CD4-positive, alpha-beta T cell treated with Interleukin-17A for 1 hour (primary cell): Measurements from ENCODE around the gene TMEM151A.
A peak's percentile ranks its signal among the peaks of the same experiment; 100 is the strongest.
"Not testable (repeated sequence)": the region's sequence is repeated elsewhere in the genome, so short reads cannot be mapped to it uniquely, and the experiment has no call there.

ENCODE experiments used
- DNase-seq: peaks from one replicate; pipeline ENCODE4 v3.0.0-alpha.2; 2020

TMEM151A gene

DNA sequence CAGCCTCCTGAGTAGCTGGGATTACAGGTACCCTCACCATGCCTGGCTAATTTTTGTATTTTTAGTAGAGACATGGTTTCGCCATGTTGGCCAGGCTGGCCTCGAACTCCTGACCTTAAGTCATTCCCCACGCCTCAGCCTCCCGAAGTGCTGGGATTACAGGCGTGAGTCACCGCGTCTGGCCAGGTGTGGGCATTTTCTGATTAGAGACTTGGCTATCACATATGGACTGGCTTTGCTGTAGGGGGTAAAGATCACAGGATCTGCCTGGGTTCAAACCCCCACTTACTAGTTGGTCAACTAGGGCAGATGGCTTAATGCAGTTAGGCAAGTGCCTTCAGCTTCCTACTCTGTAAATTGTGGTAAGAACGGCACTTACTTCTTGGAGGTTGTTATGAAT is 18.6 kb downstream of the TMEM151A start:
- no peak for DNase-seq

DNA sequence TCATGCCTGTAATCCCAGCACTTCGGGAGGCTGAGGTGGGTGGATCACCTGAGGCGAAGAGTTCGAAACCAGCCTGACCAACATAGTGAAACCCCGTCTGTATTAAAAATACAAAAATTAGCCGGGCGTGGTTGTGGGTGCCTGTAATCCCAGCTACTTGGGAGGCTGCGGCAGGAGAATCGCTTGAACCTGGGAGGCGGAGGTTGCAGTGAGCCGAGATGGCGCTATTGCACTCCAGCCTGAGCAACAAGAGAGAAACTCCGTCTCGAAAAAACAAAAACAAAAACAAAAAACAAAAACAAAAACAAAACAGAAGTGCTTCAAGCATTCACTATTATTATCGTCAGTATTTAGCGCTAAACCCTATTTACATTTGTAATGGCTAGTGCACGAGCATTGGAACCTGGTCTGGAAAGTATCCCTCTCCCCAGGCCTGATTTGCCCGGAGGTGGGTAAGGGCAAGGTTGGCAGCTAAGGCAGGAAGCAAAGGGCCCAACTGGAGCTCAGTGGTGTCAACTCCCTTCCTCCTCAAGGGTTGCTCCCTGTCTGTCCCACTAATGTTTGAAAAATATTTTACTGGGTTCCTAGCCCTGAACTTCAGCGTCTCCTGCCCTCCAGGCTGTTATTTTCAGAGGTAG is 19.2 kb downstream of the TMEM151A start:
- not testable (repeated sequence) for DNase-seq

DNA sequence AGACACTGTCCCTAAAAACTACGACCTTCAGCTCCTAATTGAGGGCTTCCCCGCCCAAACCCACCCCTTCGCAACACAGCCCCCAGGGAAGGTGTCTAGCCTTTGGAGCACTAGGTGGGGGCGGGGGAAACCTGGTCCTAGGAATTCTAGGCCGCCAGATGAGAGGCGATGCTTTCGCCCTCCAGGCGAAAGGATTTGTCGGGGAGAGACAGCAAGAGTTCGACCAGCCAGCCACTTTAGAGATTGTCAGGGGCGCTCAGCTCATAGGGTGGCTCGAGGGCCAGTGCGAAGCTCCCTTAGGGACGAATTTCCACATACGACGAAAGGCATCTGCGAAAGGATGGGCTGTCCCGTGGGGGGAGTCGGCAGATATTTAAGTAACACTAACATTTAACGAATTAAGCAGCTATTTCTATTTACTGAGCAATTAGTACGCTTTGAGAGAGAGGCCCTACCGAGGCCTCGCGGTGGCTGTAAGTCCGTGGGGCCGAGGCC is 19.8 kb downstream of the TMEM151A start:
- no peak for DNase-seq

DNA sequence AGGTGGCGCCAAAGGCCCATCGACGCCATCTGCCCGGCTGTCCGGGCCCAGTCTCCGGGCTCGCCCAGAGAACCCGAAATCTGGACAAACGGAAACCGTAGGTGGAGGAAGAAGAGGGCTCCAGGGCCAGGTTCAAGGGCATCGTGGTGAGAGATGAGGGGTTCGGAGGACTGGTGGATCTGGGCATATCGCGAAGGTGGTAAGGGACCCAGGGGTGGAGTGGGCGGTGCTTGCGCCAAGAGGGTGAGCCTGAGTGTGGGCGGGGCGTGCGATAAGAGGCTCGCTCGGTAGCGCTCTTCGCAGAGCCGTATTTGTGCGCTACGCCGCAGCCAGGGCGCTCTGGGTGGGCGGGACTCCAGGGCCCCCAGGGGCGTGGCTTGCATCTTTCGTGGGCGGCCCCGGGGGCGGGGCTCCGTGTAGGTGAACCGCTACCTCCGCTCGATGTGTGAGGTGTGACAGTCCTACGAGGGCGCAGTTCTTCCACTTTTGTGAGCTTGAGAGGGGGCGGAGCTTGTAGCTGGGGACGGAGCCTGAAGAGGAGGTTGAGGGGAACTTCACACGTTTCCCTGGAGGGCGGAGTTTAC is 20.4 kb downstream of the TMEM151A start:
- peak; percentile 99 for DNase-seq

DNA sequence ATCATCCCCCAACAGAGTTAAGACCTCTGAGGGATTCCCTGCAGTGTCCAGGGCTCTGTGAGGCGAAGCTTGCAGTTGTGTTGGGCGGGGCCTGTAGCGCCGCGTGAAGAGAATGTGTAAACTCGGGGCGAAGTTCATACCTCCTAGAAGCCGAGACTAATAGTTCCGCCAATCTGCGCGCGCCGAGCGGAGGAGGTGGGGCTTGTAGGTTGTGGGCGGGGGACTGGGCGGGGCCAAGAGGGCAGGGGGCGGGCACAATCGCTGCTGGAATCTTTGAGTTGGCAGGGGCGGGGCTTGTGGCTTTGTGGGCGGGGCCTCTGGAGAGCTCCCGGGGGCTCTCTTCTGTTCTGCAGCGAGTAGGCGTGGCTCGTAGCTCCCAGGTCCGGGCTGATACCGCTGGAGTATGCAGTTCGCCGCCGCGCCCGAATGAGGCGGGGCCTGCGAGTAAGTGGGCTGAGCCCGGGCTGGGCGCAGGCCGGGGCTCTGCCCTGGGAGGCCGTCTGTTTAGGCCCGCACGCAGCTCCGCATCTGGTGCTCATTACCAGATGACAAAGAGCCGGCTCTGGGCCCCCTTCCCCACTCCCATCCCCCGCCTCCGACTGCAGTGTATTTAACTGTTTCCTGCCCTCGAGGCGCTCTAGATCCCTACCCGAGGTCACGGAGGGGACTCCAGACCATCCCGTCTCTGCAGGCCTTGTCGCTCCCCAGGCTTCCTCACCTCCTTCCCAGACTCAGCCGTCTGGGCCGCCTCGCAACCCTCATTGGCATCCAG is 21.0 kb downstream of the TMEM151A start:
- DNase-seq: peak; percentile 99

DNA sequence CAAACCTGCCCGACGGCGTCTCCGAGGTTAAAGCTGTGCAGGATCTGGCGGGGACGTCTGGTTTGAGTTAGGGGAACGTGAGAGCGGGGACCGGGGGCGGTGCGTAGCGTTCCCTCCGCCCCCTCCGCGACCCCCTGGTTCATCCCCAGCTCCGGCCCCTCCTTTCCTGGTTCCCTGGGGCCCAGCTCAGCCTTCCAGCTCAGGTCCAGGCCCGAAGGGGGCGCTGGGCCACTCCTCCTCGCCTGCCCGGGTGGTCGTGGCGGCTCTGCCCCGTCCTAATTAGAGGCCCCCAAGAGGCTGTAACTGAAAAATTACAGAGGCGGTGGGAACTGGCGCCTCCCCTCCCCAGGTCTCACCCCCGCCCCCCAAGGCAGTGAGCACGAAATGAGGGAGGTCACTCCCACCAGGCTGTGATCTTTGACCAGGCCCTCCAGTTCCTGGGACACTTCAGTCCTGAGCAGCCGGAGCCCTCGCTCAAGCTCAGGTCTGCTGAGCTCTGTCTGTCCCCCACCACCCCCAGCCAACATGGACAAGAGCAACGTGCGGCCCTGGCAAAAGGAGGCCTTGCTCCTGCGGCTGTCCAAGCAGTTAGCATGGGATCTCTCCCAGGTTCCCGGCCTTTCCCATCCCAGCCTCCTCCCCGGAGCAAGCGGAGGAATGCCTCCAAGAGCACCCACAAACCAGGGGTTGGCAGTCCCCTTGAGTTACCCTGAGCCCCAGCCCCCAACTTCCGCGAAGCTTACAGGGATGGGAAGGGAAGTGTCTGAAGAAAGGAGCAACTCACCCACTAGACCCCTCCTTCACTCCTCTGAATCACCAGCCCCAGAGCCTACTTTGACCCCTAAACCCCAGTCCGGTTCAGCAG is 21.9 kb downstream of the TMEM151A start:
- DNase-seq: no peak

DNA sequence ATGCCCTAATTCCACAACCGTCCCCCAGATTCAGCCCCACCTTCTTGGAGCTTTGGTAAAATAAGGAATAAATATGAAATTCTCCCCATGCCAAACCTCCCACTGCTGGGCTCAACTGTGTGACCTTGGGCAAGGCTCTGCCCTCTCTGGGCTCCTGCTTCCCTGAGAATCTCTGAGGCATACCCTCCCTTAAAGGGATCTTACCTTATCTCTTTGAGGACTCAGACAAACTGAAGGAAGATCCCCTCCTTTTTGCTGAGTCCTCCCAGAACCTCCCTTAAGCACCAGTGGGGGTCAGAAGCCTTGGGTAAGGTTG is 22.4 kb downstream of the TMEM151A start:
- no peak for DNase-seq

DNA sequence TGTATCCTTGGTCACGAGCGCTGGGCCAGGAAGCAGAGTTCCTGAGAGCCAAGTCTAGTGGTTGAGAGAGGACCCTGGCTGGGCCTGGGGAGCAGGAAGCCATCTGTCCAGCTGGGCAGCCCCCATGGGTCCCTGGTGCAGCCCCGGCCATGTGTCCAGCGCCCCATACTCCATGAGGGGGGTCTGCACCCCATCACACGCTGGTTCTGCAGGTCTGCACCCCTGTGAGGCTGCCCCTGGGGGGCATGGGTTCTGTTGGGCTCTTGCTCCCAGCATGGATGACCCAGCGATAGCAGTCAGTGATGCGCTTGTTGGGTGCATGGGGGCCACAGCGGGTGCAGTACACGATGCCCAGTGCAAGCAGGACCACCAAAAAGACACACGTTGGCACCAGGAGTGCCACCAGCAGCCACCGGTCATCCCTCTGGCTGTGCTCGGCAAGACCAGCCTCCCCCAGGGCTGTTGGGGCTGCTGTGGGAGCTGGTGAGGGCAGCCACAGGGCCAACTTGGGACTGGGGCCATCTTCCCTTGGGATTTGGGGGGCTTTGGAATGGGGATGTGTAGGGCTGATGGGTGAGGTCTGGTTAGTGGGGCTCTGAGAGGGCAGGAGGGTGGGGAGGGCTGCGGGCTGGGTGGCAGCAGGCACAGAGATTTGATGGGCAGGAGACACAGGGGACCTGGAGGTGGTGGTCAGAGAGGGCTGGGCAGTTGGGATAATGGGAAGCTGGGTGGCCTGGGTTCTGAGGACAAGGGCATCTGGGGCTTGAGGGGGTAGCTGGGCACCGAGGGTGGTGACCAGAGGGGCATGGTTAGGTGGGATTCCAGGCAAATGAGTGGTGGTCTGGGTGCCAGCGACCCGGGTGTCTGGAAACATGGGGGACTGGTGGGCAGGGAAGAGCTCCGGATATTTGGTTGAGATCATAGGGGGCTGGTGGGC is 23.1 kb downstream of the TMEM151A start:
- no peak for DNase-seq

DNA sequence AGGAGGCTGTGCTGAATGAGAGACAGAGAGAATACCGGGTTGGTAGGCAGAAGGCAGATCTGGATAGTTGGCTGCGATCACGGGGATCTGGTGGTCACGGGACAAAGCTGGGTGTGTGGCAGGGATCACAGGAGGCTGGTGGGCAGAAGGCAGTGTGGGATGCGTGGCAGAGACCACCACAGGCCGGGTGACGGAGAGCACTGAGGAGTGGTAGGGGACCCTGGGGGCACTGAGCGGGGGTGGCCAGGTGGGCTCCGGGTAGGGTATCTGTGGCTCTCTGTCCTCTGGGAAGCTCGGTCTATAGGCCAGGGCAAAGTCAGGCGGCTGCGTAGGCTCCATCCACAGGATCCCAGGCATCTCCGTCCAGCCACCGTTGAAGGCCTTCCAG is 23.8 kb downstream of the TMEM151A start:
- no peak for DNase-seq

DNA sequence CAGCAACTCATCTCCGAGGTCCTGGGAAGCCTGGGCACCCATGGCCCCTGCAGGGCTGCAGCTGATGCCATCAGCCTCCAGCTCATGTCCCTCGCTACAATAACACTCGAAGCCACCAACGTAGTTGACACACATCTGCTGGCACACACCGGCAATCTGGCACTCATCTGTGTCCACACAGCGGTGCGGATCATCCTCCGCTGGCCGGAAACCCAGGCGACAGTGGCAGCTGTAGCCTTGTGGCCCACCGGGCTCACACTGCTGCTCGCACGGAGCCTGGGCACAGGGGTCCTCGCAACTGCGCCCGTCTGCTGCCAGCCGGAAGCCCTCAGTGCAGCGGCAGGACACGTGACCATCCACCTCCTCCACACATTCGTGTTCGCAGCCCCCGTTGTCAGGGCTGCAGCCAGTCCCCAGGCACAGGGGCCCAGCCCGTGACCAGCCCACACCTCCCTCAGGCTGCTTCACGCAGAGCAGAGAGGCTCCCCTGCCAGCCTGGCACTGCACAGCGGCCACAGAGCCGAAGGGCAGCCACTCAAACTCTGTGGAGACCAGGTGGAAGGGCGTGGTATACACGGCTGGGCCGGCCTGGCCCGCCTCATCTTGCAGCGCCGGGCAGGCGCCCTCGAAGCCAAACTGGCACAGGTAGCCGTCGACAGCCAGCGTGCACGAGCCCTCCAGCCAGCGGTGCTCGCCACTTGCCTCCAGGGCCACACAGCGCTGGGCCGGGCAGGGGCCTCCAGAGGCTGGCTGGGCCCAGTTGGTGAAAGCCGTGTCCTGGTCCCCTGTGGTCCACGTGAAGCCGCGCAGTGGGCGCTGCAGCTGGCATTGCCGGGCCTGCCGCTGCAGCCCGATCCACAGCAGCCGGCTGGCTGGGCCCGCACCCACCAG is 24.5 kb downstream of the TMEM151A start:
- DNase-seq: no peak

DNA sequence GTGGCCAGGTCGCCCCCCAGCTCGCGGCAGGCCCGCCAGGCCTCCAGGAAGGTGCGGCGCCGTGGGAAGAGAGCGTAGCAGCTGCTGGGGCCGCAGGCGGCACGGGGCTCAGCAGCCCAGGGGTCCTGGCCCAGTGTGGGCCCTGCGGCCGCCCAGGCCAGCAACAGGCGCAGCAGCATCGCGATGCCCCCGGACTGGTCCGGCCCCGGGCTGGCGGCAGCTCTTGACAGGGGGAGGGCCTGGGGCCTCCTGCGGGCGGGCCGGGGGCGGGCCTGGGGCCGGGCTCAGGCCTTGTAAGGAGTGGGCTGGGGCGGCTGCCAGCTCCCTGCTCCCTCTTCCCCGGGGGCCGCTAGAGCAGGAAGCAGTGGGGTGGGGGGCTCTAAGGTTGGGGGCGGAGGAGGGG is 25.2 kb downstream of the TMEM151A start, which contains the start of gene CD248:
TSS of gene CD248 (minus strand) at position 196 of the 403 bp plus-strand sequence. CDS start at position 179, 17 bp downstream.
- DNase-seq: no peak

DNA sequence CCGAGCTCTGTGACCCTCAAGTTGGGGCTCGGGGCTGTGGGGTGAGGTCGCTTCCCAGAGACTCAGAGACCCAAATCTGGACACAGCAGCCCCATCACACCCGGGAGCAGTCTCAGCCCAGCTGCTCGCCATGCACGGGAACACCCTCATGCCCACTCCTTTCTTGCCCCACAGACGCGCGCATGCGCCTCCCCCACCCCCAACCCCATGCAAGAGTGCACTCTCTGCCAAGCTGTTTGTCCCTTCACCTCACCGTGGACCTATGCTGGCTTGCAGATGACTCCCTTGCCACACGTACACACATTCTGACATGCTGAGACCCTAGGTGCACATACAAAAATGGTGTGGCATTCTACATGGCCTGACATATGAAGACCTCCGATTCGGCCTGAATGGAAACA is 25.6 kb downstream of the TMEM151A start:
- DNase-seq: peak; percentile 45

DNA sequence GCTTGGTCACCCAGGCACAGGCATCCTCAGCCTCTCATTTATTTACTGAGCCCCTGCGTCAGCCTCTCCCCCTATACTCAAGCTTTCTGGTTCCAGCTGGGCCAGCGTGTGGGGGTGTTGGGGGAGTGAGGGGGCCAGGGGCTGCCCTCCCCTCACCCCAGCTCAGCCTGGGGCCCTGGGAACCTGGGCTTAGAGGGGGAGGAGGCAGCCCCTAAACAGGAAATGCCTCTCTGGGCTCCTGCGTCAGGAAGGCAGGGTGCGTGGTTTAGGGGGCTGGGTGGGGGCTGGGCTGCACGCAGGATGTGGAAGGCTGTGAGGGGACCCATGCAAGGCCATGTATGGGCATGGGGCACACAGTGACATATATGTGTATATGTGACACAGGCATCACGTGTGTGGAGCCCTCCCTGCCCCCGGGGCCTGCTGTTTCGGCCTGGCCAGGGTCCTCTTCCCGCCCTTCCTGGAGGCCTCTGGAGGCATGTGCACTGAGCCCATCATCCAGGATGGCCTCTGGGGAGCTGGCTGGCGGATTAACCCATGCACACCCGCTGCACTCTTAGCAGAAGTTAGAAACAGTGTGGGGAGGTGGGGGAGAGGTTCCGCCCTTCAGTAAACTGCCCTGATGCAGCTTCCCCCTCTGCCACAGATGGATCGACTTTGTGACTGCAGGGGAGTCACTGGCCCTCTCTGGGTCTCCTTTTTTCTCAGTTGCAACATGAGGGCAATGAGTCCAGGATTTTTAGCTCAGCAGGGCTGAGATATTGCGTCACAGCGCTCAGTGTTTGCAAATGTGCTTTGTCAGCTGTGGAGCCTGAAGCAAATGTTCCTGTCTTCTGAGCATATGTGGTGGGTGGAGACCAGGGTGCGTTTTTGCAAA is 26.3 kb downstream of the TMEM151A start:
- DNase-seq: peak; percentile 75

DNA sequence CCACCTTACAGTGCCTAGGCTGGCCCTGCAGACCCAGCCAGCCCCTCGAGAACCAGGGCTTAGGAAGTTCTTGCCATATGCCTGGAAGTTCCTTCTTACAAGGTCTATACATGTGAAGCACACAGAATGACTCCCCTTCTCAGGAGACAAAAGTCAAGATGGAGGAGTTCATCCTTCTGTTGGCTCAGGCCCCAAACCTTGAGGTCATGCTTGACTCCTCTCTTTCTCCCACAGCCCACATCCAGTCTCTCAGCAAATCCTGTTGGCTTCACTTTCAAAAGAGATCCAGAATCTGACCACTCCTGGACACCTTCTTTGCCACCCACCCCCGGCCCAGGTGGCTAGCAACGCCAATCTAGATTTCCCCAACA is 26.9 kb downstream of the TMEM151A start:
- DNase-seq: no peak

DNA sequence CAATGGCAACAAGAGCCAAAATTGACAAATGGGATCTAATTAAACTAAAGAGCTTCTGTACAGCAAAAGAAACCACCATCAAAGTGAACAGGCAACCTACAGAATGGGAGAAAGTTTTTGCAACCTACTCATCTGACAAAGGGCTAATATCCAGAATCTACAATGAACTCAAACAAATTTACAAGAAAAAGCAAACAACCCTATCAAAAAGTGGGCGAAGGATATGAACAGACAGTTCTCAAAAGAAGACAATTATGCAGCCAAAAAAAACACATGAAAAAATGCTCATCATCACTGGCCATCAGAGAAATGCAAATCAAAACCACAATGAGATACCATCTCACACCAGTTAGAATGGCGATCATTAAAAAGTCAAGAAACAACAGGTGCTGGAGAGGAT is 28.6 kb downstream of the TMEM151A start:
- not testable (repeated sequence) for DNase-seq

DNA sequence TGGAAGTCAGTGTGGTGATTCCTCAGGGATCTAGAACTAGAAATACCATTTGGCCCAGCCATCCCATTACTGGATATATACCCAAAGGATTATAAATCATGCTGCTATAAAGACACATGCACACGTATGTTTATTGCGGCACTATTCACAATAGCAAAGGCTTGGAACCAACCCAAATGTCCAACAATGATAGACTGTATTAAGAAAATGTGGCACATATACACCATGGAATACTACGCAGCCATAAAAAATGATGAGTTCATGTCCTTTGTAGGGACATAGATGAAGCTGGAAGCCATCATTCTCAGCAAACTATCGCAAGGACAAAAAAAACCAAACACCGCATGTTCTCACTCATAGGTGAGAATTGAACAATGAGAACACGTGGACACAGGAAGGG is 29.1 kb downstream of the TMEM151A start:
- not testable (repeated sequence) for DNase-seq

DNA sequence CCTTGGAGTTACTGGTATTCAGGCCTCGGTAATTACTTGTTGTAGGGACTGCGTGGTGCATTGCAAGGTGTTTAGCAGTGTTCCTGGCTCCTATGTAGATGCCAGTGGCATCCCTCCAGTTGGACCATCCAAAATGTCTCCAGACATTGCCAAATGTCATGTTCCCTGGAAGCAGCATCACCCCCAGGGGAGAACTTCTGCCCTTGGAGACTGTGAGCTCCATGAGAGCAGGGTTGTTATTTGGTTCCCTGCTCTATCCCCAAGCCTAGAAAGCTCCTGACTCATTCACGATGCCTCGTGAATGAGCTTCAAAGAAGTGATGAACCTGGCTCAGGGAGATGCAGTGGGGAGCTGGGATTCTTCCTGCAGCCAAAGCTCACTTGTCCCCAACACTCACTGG is 29.9 kb downstream of the TMEM151A start:
- DNase-seq: no peak

DNA sequence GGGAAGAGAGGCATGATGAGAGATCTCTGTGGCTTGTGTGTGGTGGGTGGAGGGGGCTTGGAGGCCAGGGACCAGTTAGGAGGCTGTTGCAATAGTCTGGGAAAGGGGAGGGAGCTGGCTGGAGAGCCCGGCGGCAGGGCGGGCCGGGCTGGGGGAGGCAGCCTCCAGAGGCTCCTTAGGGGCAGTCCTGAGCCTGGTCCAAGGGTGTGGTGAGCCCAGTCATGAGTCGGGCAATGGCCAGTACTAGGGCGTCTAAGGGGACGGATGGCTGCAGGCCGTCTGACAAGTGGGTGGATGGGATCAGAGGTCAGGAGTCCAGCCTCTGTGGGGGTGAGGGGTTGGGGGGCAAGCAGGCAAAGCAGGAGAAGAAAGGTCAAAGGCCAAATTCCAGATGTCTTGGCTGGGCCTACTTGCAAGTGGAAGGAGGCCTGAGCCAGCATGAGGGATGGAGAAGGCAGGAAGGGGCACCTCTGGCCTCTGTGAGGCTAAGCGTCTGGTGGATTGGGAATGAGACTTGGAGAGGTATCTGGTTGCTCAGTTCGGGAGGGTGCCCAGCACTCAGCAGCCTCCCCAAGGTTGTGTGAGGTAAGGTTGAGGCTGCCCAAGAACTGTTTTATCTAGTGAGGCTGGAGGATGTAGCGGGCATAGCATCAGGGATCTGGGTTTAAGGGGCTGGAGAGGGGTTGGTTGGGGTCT is 31.2 kb downstream of the TMEM151A start:
- DNase-seq: no peak

DNA sequence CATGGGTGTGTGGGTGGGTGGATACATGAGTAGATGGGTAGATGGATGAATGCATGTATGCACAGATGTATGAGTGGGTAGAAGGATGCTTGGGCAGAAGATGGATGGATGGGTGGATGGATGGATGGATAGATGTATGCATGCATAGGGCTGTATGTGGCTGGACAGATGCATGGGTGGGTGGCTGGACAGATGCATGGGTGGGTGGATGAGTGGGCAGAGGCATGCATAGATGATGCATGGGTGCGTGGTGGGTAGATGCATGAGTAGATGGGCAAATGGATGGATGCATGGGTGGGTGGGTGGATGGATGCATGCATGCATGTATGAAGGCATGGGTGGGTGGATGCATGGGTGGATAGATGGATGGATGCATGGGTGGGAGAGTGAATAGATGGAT is 32.0 kb downstream of the TMEM151A start:
- DNase-seq: no peak
